ENCODE data around the gene MT1A. TPM values are rescaled to one million over a fixed set of nuclear protein-coding genes. Genes with fewer than 3 reads are reported as not detected.
"Not testable (repeated sequence)": the region's sequence is repeated elsewhere in the genome, so short reads cannot be mapped to it uniquely, and the experiment has no call there.

Gene MT1A
- total RNA-seq, 1 donor from 2014 or later = 0.89 TPM

GRCh38 chr16:56610017-56610608 is 28.4 kb upstream of the MT1A start:
- DNase-seq (ENCODE audit: low read depth) = peak; percentile 96

GRCh38 chr16:56610609-56611111 is 27.8 kb upstream of the MT1A start:
- DNase-seq (ENCODE audit: low read depth) = no peak

- peak; percentile 80 for DNase-seq (ENCODE audit: low read depth)
Measured at GRCh38 chr16:56611281-56611833, 27.1 kb upstream of the MT1A start.

GRCh38 chr16:56613706-56614105 is 24.8 kb upstream of the MT1A start:
- DNase-seq (ENCODE audit: low read depth) = peak; percentile 60

- DNase-seq (ENCODE audit: low read depth) = peak; percentile 97
Measured at GRCh38 chr16:56614549-56614991, 23.9 kb upstream of the MT1A start.

GRCh38 chr16:56615353-56615752 is 23.1 kb upstream of the MT1A start:
- peak; percentile 65 for DNase-seq (ENCODE audit: low read depth)

- DNase-seq (ENCODE audit: low read depth) = no peak
Measured at GRCh38 chr16:56616608-56617211, 21.8 kb upstream of the MT1A start.

- DNase-seq (ENCODE audit: low read depth) = peak; percentile 51
Measured at GRCh38 chr16:56617212-56618085, 21.0 kb upstream of the MT1A start.

- DNase-seq (ENCODE audit: low read depth) = no peak
Measured at GRCh38 chr16:56618138-56618537, 20.3 kb upstream of the MT1A start.

GRCh38 chr16:56620339-56620897 is 18.0 kb upstream of the MT1A start:
- no peak for DNase-seq (ENCODE audit: low read depth)

- DNase-seq (ENCODE audit: low read depth) = not testable (repeated sequence)
Measured at GRCh38 chr16:56621665-56622445, 16.6 kb upstream of the MT1A start.

- DNase-seq (ENCODE audit: low read depth) = not testable (repeated sequence)
Measured at GRCh38 chr16:56623184-56623583, 15.3 kb upstream of the MT1A start.

GRCh38 chr16:56623637-56624036 is 14.8 kb upstream of the MT1A start:
- DNase-seq (ENCODE audit: low read depth) = no peak

- DNase-seq (ENCODE audit: low read depth) = peak; percentile 61
Measured at GRCh38 chr16:56625140-56625942, 13.1 kb upstream of the MT1A start, which contains the start of gene MT1E. Gene MT1E (plus strand): TSS chr16:56625781. CDS start chr16:56625852, 71 bp downstream.

GRCh38 chr16:56625943-56626654 is 12.4 kb upstream of the MT1A start:
- DNase-seq (ENCODE audit: low read depth) = no peak

GRCh38 chr16:56626685-56627084 is 11.8 kb upstream of the MT1A start:
- no peak for DNase-seq (ENCODE audit: low read depth)

GRCh38 chr16:56628486-56629350 is 9.7 kb upstream of the MT1A start:
- DNase-seq (ENCODE audit: low read depth) = peak; percentile 50

- DNase-seq (ENCODE audit: low read depth) = no peak
Measured at GRCh38 chr16:56629531-56629930, 8.9 kb upstream of the MT1A start.

Measured in renal cortical epithelial cell (primary cell).